Skin of body (tissue), 3 donors: ENCODE data around the gene C3orf22. TPM values are rescaled to one million over a fixed set of nuclear protein-coding genes. Genes with fewer than 3 reads are reported as not detected.

Experiments
- DNase-seq: peaks from one replicate; lab custom pipeline; 2025; lab: John Stamatoyannopoulos, UW
- small RNA-seq: library from RNA; depleted of rRNA; stranded (forward); fragments of <200 nt; gene quantifications from one replicate; pipeline ENCODE3, GENCODE V24; 2014; ENCODE audit warnings: low replicate concordance
- total RNA-seq: library from RNA; depleted of rRNA; stranded (reverse); fragments of >200 nt; gene quantifications from one replicate; pipeline ENCODE4 v1.2.3, GENCODE V29; 2014

Gene C3orf22
- total RNA-seq, 1 donor from 2014 or later, result not detected

- no peak for DNase-seq
Observed at GRCh38 chr3:126515066-126515706, 43.5 kb downstream of the C3orf22 start.

GRCh38 chr3:126514161-126514560, 44.6 kb downstream of the C3orf22 start:
- no peak for DNase-seq

- DNase-seq, result no peak
Observed at GRCh38 chr3:126512916-126513650, 45.6 kb downstream of the C3orf22 start.

- DNase-seq, result no peak
Observed at GRCh38 chr3:126512026-126512425, 46.7 kb downstream of the C3orf22 start.

GRCh38 chr3:126511291-126511690, 47.4 kb downstream of the C3orf22 start:
- no peak for DNase-seq

GRCh38 chr3:126510308-126510910, 48.3 kb downstream of the C3orf22 start:
- no peak for DNase-seq

GRCh38 chr3:126509597-126510307, 49.0 kb downstream of the C3orf22 start:
- DNase-seq, result no peak

- DNase-seq, result no peak
Observed at GRCh38 chr3:126508564-126508964, 50.2 kb downstream of the C3orf22 start.

GRCh38 chr3:126507886-126508285, 50.8 kb downstream of the C3orf22 start:
- no peak for DNase-seq

GRCh38 chr3:126503701-126504100, 55.0 kb downstream of the C3orf22 start:
- no peak for DNase-seq

- no peak for DNase-seq
Observed at GRCh38 chr3:126502656-126503055, 56.1 kb downstream of the C3orf22 start.

- DNase-seq, result no peak
Observed at GRCh38 chr3:126501736-126502135, 57.0 kb downstream of the C3orf22 start.

- no peak for DNase-seq
Observed at GRCh38 chr3:126501054-126501453, 57.7 kb downstream of the C3orf22 start.

- no peak for DNase-seq
Observed at GRCh38 chr3:126500016-126500415, 58.7 kb downstream of the C3orf22 start.

Small RNA genes lying within 50 kb of the gene (small RNA-seq; reads per million reads assigned to genes)
- gene RNA5SP138, result not detected

Other genes starting within 250 kb of the C3orf22 start
- 5.9 TPM for gene KLF15, start 201.5 kb downstream of the C3orf22 start, total RNA-seq
- gene CFAP100, start 164.0 kb downstream of the C3orf22 start, total RNA-seq, result not detected
- gene ZXDC, start 83.0 kb downstream of the C3orf22 start, total RNA-seq, result 20.7 TPM
- gene UROC1, start 41.2 kb downstream of the C3orf22 start, total RNA-seq, result not detected
- gene CHST13, start 34.8 kb downstream of the C3orf22 start, total RNA-seq, result 0.20 TPM
- gene TXNRD3, start 96.2 kb upstream of the C3orf22 start, total RNA-seq, result 13.6 TPM
- gene CHCHD6, start 145.3 kb upstream of the C3orf22 start, total RNA-seq, result 8.8 TPM